Measurements from ENCODE around the gene RNASEH2C.
"Not testable (repeated sequence)": the region's sequence is repeated elsewhere in the genome, so short reads cannot be mapped to it uniquely, and the experiment has no call there.

DNA sequence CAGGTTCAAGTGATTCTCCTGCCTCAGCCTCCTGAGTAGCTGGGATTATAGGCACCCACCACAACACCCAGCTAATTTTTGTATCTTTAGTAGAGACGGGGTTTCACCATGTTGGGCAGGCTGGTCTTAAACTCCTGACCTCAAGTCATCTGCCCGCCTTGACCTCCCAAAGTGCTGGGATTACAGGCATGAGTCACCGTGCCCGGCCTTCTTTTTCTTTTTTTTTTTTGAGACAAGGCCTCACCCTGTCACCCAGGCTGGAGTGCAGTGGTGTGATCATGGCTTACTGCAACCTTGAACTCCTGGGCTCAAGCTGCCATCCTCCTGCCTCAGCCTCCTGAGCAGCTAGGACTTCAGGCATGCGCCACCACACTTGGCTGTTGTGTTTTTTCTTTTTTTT lies 47.2 kb upstream of the RNASEH2C start:
- TF ChIP-seq, protein P1, sequence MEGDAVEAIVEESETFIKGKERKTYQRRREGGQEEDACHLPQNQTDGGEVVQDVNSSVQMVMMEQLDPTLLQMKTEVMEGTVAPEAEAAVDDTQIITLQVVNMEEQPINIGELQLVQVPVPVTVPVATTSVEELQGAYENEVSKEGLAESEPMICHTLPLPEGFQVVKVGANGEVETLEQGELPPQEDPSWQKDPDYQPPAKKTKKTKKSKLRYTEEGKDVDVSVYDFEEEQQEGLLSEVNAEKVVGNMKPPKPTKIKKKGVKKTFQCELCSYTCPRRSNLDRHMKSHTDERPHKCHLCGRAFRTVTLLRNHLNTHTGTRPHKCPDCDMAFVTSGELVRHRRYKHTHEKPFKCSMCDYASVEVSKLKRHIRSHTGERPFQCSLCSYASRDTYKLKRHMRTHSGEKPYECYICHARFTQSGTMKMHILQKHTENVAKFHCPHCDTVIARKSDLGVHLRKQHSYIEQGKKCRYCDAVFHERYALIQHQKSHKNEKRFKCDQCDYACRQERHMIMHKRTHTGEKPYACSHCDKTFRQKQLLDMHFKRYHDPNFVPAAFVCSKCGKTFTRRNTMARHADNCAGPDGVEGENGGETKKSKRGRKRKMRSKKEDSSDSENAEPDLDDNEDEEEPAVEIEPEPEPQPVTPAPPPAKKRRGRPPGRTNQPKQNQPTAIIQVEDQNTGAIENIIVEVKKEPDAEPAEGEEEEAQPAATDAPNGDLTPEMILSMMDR (IDR thresholded peaks at IDR 0.05 in 4 of 5, conservative IDR thresholded peaks at IDR 0.05 in 1 of 5), result not testable (repeated sequence)
- TF ChIP-seq POLR2A (IDR thresholded peaks at IDR 0.05), result not testable (repeated sequence)

Data from gastrocnemius medialis (tissue), 4 donors.